Measurements from ENCODE around the gene APOD.
"Not testable (repeated sequence)": the region's sequence is repeated elsewhere in the genome, so short reads cannot be mapped to it uniquely, and the experiment has no call there.

DNA sequence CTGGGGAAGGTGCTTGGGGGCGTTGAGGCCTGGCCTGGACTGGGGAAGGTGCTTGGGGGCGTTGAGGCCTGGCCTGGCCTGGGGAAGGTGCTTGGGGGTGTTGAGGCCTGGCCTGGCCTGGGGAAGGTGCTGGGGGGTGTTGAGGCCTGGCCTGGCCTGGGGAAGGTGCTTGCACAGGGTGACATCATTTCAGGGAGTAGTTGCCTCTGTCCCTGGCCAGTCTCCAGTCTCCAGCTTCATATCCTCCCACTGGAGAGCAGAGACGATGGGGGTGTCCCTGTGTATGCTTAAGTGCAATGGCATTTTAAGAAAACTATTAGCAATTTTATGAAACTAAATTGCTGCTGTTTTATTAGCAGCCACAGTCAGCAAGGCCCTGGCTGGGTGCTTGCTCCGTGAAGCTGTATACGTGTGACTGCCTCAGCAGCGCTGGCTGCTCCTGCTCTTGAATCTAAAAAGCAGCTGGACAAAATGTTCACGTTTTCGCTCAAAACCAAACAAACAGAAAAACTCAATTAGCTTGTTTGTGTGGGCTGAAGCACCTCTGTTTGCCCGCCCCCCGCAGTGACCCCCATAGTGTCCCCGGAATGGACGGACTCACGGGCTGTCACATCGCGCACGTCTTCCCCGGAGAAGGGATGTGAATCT, 38.9 kb upstream of the APOD start:
- TF ChIP-seq, protein P1, sequence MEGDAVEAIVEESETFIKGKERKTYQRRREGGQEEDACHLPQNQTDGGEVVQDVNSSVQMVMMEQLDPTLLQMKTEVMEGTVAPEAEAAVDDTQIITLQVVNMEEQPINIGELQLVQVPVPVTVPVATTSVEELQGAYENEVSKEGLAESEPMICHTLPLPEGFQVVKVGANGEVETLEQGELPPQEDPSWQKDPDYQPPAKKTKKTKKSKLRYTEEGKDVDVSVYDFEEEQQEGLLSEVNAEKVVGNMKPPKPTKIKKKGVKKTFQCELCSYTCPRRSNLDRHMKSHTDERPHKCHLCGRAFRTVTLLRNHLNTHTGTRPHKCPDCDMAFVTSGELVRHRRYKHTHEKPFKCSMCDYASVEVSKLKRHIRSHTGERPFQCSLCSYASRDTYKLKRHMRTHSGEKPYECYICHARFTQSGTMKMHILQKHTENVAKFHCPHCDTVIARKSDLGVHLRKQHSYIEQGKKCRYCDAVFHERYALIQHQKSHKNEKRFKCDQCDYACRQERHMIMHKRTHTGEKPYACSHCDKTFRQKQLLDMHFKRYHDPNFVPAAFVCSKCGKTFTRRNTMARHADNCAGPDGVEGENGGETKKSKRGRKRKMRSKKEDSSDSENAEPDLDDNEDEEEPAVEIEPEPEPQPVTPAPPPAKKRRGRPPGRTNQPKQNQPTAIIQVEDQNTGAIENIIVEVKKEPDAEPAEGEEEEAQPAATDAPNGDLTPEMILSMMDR (IDR thresholded peaks at IDR 0.05; ENCODE audit: insufficient read depth, low read depth, low read length), result not testable (repeated sequence)
- not testable (repeated sequence) for TF ChIP-seq EZH2 (IDR thresholded peaks at IDR 0.05; ENCODE audit: insufficient read depth, low read length)

All from astrocyte (in vitro differentiated cells and primary cell).